GM19324 (cell line): ENCODE data around the gene NRG3.

Source experiments
- ATAC-seq: cut with Tn5 transposase; IDR thresholded peaks from one replicate; pipeline ENCODE4 v1.9.1; 2021; ENCODE audit warnings: mild to moderate bottlenecking, moderate library complexity; ENCODE audit not compliant: unreplicated experiment, low FRiP score

NRG3 gene

GRCh38 chr10:82452046-82452445 is 577.1 kb downstream of the NRG3 start:
- no peak for ATAC-seq

GRCh38 chr10:82452676-82453075 is 577.7 kb downstream of the NRG3 start:
- no peak for ATAC-seq

- no peak for ATAC-seq
These were observed 578.8 kb downstream of the NRG3 start for GRCh38 chr10:82453678-82454293.

- ATAC-seq, result no peak
These were observed 588.0 kb downstream of the NRG3 start for GRCh38 chr10:82462910-82463551.

- ATAC-seq, result no peak
These were observed 588.6 kb downstream of the NRG3 start for GRCh38 chr10:82463614-82464013.

- no peak for ATAC-seq
These were observed 589.3 kb downstream of the NRG3 start for GRCh38 chr10:82464191-82464818.

GRCh38 chr10:82464966-82465365 is 590.0 kb downstream of the NRG3 start:
- no peak for ATAC-seq

- ATAC-seq, result no peak
These were observed 593.5 kb downstream of the NRG3 start for GRCh38 chr10:82468453-82468852.

- no peak for ATAC-seq
These were observed 597.7 kb downstream of the NRG3 start for GRCh38 chr10:82472406-82473335.

- ATAC-seq, result no peak
These were observed 602.8 kb downstream of the NRG3 start for GRCh38 chr10:82477776-82478175.

GRCh38 chr10:82492647-82493046 is 617.7 kb downstream of the NRG3 start:
- no peak for ATAC-seq

- no peak for ATAC-seq
These were observed 621.1 kb downstream of the NRG3 start for GRCh38 chr10:82496114-82496513.

- ATAC-seq, result no peak
These were observed 622.4 kb downstream of the NRG3 start for GRCh38 chr10:82497439-82497838.

GRCh38 chr10:82498976-82499375 is 624.0 kb downstream of the NRG3 start:
- ATAC-seq, result no peak

- ATAC-seq, result no peak
These were observed 630.0 kb downstream of the NRG3 start for GRCh38 chr10:82505009-82505408.

GRCh38 chr10:82506680-82507376 is 631.8 kb downstream of the NRG3 start:
- ATAC-seq, result no peak

GRCh38 chr10:82515256-82515655 is 640.3 kb downstream of the NRG3 start:
- no peak for ATAC-seq

- ATAC-seq, result no peak
These were observed 654.1 kb downstream of the NRG3 start for GRCh38 chr10:82529062-82529461.

- no peak for ATAC-seq
These were observed 660.5 kb downstream of the NRG3 start for GRCh38 chr10:82535457-82535856.

- no peak for ATAC-seq
These were observed 661.7 kb downstream of the NRG3 start for GRCh38 chr10:82536668-82537067.
